H9 (cell line): ENCODE measurements around the gene ADGRA1. TPM values are rescaled to one million over a fixed set of nuclear protein-coding genes. Genes with fewer than 3 reads are reported as not detected.

Experiments used
- DNase-seq: peaks from one replicate; pipeline ENCODE4 v3.0.0-alpha.2; 2017
- H2AFZ ChIP-seq: one replicate; pipeline ENCODE4 v1.6.1; 2013; ENCODE audit warnings: mild to moderate bottlenecking, low read length, control low read depth, moderate library complexity
- H2AK5ac ChIP-seq: 2 replicates; pipeline ENCODE4 v1.6.1; 2013; ENCODE audit warnings: low read length, control low read depth, mixed read lengths; ENCODE audit not compliant: insufficient read length
- H2BK120ac ChIP-seq: one replicate; pipeline ENCODE4 v1.6.1; 2013; ENCODE audit warnings: low read depth, mild to moderate bottlenecking, low read length, control low read depth, inconsistent platforms; ENCODE audit not compliant: poor library complexity, severe bottlenecking
- H2BK12ac ChIP-seq: 2 replicates; pipeline ENCODE4 v1.6.1; 2013; ENCODE audit warnings: low read length, control low read depth, mixed read lengths, low read depth; ENCODE audit not compliant: insufficient read length
- H2BK15ac ChIP-seq: 2 replicates; pipeline ENCODE4 v1.6.1; 2013; ENCODE audit warnings: low read depth, low read length, control low read depth
- H2BK20ac ChIP-seq: one replicate; pipeline ENCODE4 v1.6.1; 2013; ENCODE audit warnings: low read depth, mild to moderate bottlenecking, low read length, control low read depth, inconsistent platforms; ENCODE audit not compliant: poor library complexity, severe bottlenecking
- H2BK5ac ChIP-seq: 2 replicates; pipeline ENCODE4 v1.6.1; 2013; ENCODE audit warnings: low read length, control low read depth, mixed read lengths; ENCODE audit not compliant: insufficient read length
- H3K14ac ChIP-seq: 2 replicates; pipeline ENCODE4 v1.6.1; 2013; ENCODE audit warnings: low read length, control low read depth; ENCODE audit not compliant: insufficient read depth
- H3K18ac ChIP-seq: 2 replicates; pipeline ENCODE4 v1.6.1; 2013; ENCODE audit warnings: low read depth, mild to moderate bottlenecking, mixed read lengths, low read length, control low read depth; ENCODE audit not compliant: insufficient read length
- H3K23ac ChIP-seq: 2 replicates; pipeline ENCODE4 v1.6.1; 2013; ENCODE audit warnings: low read length, control low read depth, mixed read lengths, low read depth; ENCODE audit not compliant: insufficient read length
- H3K23me2 ChIP-seq: 2 replicates; pipeline ENCODE4 v1.6.1; 2013; ENCODE audit warnings: low read depth, mild to moderate bottlenecking, mixed read lengths, low read length, control low read depth; ENCODE audit not compliant: insufficient read length, poor library complexity, severe bottlenecking
- H3K27ac ChIP-seq: 2 replicates; pipeline ENCODE4 v1.5.1; 2013; ENCODE audit warnings: low read length, control low read depth, mixed read lengths, low read depth; ENCODE audit not compliant: insufficient read length
- H3K27me3 ChIP-seq: 2 replicates; pipeline ENCODE4 v1.6.1; 2013; ENCODE audit warnings: low read length, control low read depth, inconsistent platforms; ENCODE audit not compliant: insufficient read depth
- H3K4ac ChIP-seq: 2 replicates; pipeline ENCODE4 v1.6.1; 2013; ENCODE audit warnings: low read depth, mild to moderate bottlenecking, control low read depth, inconsistent platforms, low read length, moderate library complexity
- H3K4me1 ChIP-seq: 2 replicates; pipeline ENCODE4 v1.6.1; 2013; ENCODE audit warnings: low read length, control low read depth, inconsistent platforms; ENCODE audit not compliant: insufficient read depth
- H3K4me2 ChIP-seq: 2 replicates; pipeline ENCODE4 v1.6.1; 2013; ENCODE audit warnings: low read length, control low read depth, mixed read lengths; ENCODE audit not compliant: insufficient read length, insufficient read depth
- H3K56ac ChIP-seq: 2 replicates; pipeline ENCODE4 v1.6.1; 2013; ENCODE audit warnings: low read depth, mild to moderate bottlenecking, mixed read lengths, low read length, control low read depth; ENCODE audit not compliant: insufficient read length
- H3K79me1 ChIP-seq: 2 replicates; pipeline ENCODE4 v1.6.1; 2013; ENCODE audit warnings: low read depth, mild to moderate bottlenecking, moderate library complexity, low read length, control low read depth, inconsistent platforms; ENCODE audit not compliant: insufficient read depth, poor library complexity, severe bottlenecking
- H3K79me2 ChIP-seq: 2 replicates; pipeline ENCODE4 v1.6.1; 2013; ENCODE audit warnings: low read length, control low read depth, inconsistent platforms; ENCODE audit not compliant: insufficient read depth
- H3K9ac ChIP-seq: 2 replicates; pipeline ENCODE4 v1.6.1; 2013; ENCODE audit warnings: low read length, control low read depth, mixed read lengths; ENCODE audit not compliant: insufficient read length; ENCODE audit errors: extremely low read depth
- H3K9me3 ChIP-seq: one replicate; pipeline ENCODE4 v1.6.1; 2013; ENCODE audit warnings: low read depth, low read length, inconsistent platforms; ENCODE audit not compliant: control insufficient read depth
- H3T11ph ChIP-seq: one replicate; pipeline ENCODE4 v1.6.1; 2013; ENCODE audit warnings: mild to moderate bottlenecking, low read length, control low read depth, inconsistent platforms
- H4K20me1 ChIP-seq: one replicate; pipeline ENCODE4 v1.6.1; 2013; ENCODE audit not compliant: control insufficient read depth, insufficient read length, insufficient read depth
- H4K5ac ChIP-seq: 2 replicates; pipeline ENCODE4 v1.6.1; 2013; ENCODE audit warnings: low read depth, mild to moderate bottlenecking, mixed read lengths, low read length, control low read depth; ENCODE audit not compliant: insufficient read length
- H4K8ac ChIP-seq: replicated peaks from 2 replicates; pipeline ENCODE4 v1.6.1; 2013; ENCODE audit warnings: low read length, control low read depth, mixed read lengths, low read depth; ENCODE audit not compliant: insufficient read length
- H4K91ac ChIP-seq: 2 replicates; pipeline ENCODE4 v1.6.1; 2013; ENCODE audit warnings: low read depth, mild to moderate bottlenecking, moderate library complexity, mixed read lengths, low read length, control low read depth; ENCODE audit not compliant: insufficient read length
- H3K27ac Mint-ChIP-seq, 3 experiments: 2 replicates in 2 of 3; 3 replicates in 1 of 3; pipeline ENCODE4 v1.8.0; 2020 to 2021; ENCODE audit warnings: mixed read lengths in 3 of 3, mild to moderate bottlenecking in 1 of 3, moderate library complexity in 1 of 3
- H3K27me3 Mint-ChIP-seq: 2 replicates; pipeline ENCODE4 v1.8.0; 2021; ENCODE audit warnings: low read depth, mild to moderate bottlenecking, moderate library complexity, mixed read lengths
- H3K36me3 Mint-ChIP-seq, 3 experiments: 2 replicates in 2 of 3; 3 replicates in 1 of 3; pipeline ENCODE4 v1.8.0; 2020 to 2021; ENCODE audit warnings: low read depth in 3 of 3, mixed read lengths in 3 of 3; ENCODE audit not compliant: insufficient read depth in 1 of 3
- H3K4me1 Mint-ChIP-seq, 2 experiments: 2 replicates each; pipeline ENCODE4 v1.8.0; 2020; ENCODE audit warnings: mixed read lengths in 2 of 2
- H3K4me3 Mint-ChIP-seq, 2 experiments: 2 replicates in 1 of 2; 3 replicates in 1 of 2; pipeline ENCODE4 v1.8.0; 2020 to 2021; ENCODE audit warnings: mild to moderate bottlenecking in 2 of 2, mixed read lengths in 2 of 2, moderate library complexity in 1 of 2
- H3K9me3 Mint-ChIP-seq, 2 experiments: 2 replicates in 1 of 2; 3 replicates in 1 of 2; pipeline ENCODE4 v1.8.0; 2020; ENCODE audit warnings: mild to moderate bottlenecking in 2 of 2, mixed read lengths in 2 of 2, moderate library complexity in 1 of 2
- WGBS: extraction: QIAGEN DNeasy Blood & Tissue Kit; methylation state at CpG from one replicate; pipeline ENCODE4 v1.1.7; 2013; ENCODE audit warnings: missing lambda C conversion rate, low lambda C conversion rate, mixed read lengths; ENCODE audit not compliant: insufficient read length; ENCODE audit errors: extremely low coverage; 5-methylcytosine and 5-hydroxymethylcytosine counted together
- total RNA-seq: library from RNA; stranded (reverse); gene quantifications from 2 replicates; pipeline ENCODE4 v1.2.1, GENCODE V29; 2021
- TF ChIP-seq, protein P1 (sequence below): fragments of 200-600 bp; sonication (generic); conservative IDR thresholded peaks from 3 replicates; pipeline ENCODE4 v1.8.0; 2021; ENCODE audit warnings: antibody characterized with exemption, mild to moderate bottlenecking

ADGRA1 gene
- total RNA-seq, 1 experiment from 2014 or later: 0.11 TPM

GRCh38 chr10:133072720-133073390 is 14.9 kb upstream of the ADGRA1 start:
- TF ChIP-seq, protein P1, sequence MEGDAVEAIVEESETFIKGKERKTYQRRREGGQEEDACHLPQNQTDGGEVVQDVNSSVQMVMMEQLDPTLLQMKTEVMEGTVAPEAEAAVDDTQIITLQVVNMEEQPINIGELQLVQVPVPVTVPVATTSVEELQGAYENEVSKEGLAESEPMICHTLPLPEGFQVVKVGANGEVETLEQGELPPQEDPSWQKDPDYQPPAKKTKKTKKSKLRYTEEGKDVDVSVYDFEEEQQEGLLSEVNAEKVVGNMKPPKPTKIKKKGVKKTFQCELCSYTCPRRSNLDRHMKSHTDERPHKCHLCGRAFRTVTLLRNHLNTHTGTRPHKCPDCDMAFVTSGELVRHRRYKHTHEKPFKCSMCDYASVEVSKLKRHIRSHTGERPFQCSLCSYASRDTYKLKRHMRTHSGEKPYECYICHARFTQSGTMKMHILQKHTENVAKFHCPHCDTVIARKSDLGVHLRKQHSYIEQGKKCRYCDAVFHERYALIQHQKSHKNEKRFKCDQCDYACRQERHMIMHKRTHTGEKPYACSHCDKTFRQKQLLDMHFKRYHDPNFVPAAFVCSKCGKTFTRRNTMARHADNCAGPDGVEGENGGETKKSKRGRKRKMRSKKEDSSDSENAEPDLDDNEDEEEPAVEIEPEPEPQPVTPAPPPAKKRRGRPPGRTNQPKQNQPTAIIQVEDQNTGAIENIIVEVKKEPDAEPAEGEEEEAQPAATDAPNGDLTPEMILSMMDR: no peak
- DNase-seq: no peak
- Histone ChIP-seq H3T11ph (no peak overlapping the region), H3K9me3 (no peaks in the 10 kb centered on the region), H3K27me3 (no peaks in the 10 kb centered on the region), H2AK5ac (no peak overlapping the region), H3K56ac (no peak overlapping the region), H3K4me2 (no peak overlapping the region), H4K5ac (no peak overlapping the region), H3K27ac (no peak overlapping the region), H2AFZ (no peak overlapping the region), H2BK20ac (no peak overlapping the region), H2BK120ac (no peak overlapping the region), H3K4ac (no peak overlapping the region), H2BK5ac (no peak overlapping the region), H4K8ac (no peak overlapping the region), H3K79me1 (no peaks in the 10 kb centered on the region), H2BK15ac (no peak overlapping the region), H4K91ac (no peak overlapping the region), H4K20me1 (no peaks in the 10 kb centered on the region), H3K9ac (no peak overlapping the region), H3K23ac (no peak overlapping the region), H3K23me2 (no peaks in the 10 kb centered on the region), H3K4me1 (no peaks in the 10 kb centered on the region), H3K79me2 (no peaks in the 10 kb centered on the region), H3K18ac (no peak overlapping the region), H2BK12ac (no peak overlapping the region), H3K14ac (no peak overlapping the region)
- Mint-ChIP-seq H3K4me1 (peaks cover 0 to 7% of the 10 kb centered on the region in 2 experiments; a peak in 3 of 4 replicates), H3K36me3 (peaks cover 0 to 5% (median 0%) of the 10 kb centered on the region in 3 experiments; a peak in 2 of 7 replicates), H3K9me3 (peaks cover 4 to 6% of the 10 kb centered on the region in 2 experiments; a peak in 3 of 5 replicates), H3K27me3 (no peaks in the 10 kb centered on the region; the same call in 1 of the 2 replicates), H3K4me3 (no peak overlapping the region), H3K27ac (no peak overlapping the region)
- no CpG with 5 or more reads among the region's 34 CpGs for whole genome bisulfite sequencing
